C4-2B (cell line): ENCODE results near the gene CAMK1G.

Experiments used
- H3K27ac ChIP-seq: fragments of 450-650 bp; 2 replicates; pipeline ENCODE4 v1.5.1; 2017
- ZFX ChIP-seq: fragments of 450-650 bp; IDR thresholded peaks from 2 replicates; pipeline ENCODE4 v1.6.1; 2017
- TF ChIP-seq, protein P1 (sequence below): fragments of 450-650 bp; conservative IDR thresholded peaks from 2 replicates; pipeline ENCODE4 v1.5.1; 2017; ENCODE audit warnings: mild to moderate bottlenecking

The CAMK1G gene

GRCh38 chr1:209583408-209583807 lies at the start of gene CAMK1G:
Gene CAMK1G, plus strand, starts transcription at chr1:209583714. Its CDS starts 11,270 bp downstream, at chr1:209594984.
- TF ChIP-seq, protein P1, sequence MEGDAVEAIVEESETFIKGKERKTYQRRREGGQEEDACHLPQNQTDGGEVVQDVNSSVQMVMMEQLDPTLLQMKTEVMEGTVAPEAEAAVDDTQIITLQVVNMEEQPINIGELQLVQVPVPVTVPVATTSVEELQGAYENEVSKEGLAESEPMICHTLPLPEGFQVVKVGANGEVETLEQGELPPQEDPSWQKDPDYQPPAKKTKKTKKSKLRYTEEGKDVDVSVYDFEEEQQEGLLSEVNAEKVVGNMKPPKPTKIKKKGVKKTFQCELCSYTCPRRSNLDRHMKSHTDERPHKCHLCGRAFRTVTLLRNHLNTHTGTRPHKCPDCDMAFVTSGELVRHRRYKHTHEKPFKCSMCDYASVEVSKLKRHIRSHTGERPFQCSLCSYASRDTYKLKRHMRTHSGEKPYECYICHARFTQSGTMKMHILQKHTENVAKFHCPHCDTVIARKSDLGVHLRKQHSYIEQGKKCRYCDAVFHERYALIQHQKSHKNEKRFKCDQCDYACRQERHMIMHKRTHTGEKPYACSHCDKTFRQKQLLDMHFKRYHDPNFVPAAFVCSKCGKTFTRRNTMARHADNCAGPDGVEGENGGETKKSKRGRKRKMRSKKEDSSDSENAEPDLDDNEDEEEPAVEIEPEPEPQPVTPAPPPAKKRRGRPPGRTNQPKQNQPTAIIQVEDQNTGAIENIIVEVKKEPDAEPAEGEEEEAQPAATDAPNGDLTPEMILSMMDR: no peak
- TF ChIP-seq ZFX: no peak
- no peak within 1 kb of the TSS for H3K27ac ChIP-seq

DNA sequence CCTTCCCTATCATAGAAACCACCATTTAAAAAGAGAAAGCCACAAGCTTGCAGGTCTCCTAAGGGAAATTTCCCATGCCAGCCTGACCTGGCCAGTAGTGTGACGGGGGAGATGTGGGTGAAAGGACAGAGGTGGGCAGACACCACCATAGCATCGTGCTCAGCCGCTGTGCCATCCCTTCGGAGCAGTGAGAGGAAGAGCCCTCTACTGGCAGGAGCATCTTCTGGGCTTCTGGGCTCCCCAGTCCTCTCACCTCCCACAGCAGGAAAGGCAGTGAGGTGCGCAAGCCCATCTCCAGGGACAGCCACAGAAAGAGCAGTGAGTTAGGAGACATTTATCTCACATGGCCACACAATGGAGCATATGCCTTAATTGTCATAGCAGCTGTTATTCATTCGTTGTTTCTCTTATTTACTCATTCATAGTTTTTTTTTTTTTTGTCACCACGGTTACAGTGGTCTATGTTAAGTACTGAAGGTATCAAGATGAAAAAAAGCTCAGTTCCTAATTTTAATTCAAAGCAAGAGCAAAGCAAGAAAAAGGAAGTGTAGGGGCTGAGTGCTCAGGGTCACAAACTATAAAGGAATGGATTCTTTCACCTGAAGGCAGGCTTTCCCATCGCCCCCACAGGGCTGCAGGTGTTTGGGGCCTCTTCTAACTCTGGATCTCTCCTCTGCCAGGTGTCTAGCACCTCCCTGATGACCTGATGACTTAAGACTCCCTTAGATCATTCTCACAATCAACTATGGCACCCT lies 48.8 kb upstream of the CAMK1G start:
- TF ChIP-seq, protein P1: peak; percentile 24
- TF ChIP-seq ZFX: no peak

DNA sequence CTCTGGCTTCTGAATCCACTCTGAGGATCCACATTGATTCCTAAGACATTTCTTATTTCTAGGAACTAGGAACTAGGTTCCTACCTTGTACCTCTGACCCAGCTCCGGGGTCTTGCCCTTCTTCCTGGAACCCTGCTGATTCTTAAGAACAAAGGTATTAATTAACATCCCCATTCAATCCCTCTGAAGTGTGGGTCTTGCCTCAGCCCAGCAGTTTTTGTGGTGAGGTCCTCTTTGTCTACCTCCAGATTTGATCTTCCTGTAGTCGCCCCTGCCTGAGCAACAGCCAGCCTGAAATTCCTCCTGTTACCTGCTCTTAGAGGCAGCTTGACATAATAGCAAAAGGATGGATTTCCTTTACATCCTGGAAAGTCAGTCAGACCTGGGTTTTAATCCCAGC lies 46.7 kb upstream of the CAMK1G start:
- TF ChIP-seq, protein P1: no peak
- no peak for TF ChIP-seq ZFX

More for the DNA sequence above, 48.8 kb upstream of the CAMK1G start:
- no peak overlapping the region for H3K27ac ChIP-seq

DNA sequence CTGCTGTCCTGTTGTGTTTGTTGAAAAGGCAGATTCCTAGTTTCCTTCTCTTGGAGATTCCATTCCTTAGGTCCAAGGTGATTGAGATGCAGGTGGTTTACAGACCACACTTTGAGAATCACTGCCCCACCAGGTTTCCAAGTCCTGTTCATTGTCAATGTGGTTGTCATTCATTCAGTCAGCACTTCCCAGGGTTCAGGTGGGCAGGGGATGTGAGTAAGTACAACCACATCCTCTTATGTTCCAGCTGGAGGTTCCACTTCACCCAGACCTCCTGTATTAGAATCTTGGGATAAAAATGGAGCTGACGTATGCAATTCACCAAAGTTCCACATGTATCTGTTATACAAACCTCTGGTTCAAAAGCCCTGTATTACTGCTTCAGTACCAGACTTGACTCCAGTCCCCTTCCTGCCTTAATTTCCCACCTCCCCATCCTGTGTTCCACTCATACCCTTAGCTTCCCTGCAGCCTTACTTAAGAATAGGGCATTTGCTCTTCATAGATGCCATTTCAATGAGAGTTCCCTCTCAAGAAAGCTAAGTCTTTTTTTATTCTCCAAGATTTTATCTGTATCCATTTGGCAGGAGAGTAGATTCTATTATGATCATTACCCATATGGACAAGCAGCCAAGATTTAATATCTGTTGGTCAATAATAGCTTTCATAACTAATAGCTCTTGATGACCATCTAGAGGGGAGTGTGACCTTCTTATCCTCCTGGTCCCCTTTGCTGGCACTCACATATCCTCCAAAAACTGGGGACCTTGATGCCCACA lies 46.0 kb upstream of the CAMK1G start:
- TF ChIP-seq, protein P1: no peak
- TF ChIP-seq ZFX: no peak
- no peak overlapping the region for H3K27ac ChIP-seq

More for the DNA sequence above, 46.7 kb upstream of the CAMK1G start:
- H3K27ac ChIP-seq: no peak overlapping the region

GRCh38 chr1:209539576-209539975 lies 43.9 kb upstream of the CAMK1G start:
- TF ChIP-seq, protein P1: no peak
- no peak for TF ChIP-seq ZFX
- H3K27ac ChIP-seq: no peak overlapping the region

- no peak overlapping the region for H3K27ac ChIP-seq
- TF ChIP-seq ZFX: no peak
- TF ChIP-seq, protein P1: no peak
These were observed 40.9 kb upstream of the CAMK1G start for GRCh38 chr1:209542585-209542984.

DNA sequence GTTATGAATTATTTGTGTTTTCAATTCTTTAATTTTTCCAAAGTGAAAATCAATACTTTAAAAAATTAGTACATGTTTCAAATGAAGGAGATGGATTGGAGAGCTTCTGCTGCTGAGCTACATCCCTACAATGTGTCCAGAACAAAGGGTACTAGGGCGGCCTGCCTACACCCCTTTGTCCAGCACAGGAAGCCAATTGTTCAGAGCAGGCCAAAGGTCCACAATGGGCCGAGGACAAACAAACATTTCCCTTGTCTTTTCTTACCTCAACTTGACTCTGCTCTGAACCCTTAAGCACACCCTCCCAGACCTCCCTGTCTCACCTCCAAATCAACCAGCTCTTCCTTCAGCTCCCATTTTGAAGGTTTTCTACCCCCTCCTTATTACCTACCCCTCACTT lies 39.4 kb upstream of the CAMK1G start:
- H3K27ac ChIP-seq: no peak overlapping the region
- no peak for TF ChIP-seq ZFX
- TF ChIP-seq, protein P1: no peak
